ENCODE results near the gene MORC1.
A peak's percentile ranks its signal among the peaks of the same experiment; 100 is the strongest.

Gene MORC1

GRCh38 chr3:108946292-108947285 is 171.3 kb downstream of the MORC1 start:
- no peak for ATAC-seq

GRCh38 chr3:108940568-108941263 is 177.2 kb downstream of the MORC1 start:
- Mint-ChIP-seq H3K36me3 (no peaks in the 10 kb centered on the region), H3K9me3 (no peaks in the 10 kb centered on the region), H3K4me1 (no peaks in the 10 kb centered on the region), H3K4me3 (no peak overlapping the region), H3K27ac (no peak overlapping the region)
- ATAC-seq (no peak), DNase-seq (ENCODE audit: low spot score in 2 of 2) (no peak)

More at GRCh38 chr3:108946292-108947285, 171.3 kb downstream of the MORC1 start:
- Mint-ChIP-seq H3K4me1 (no peaks in the 10 kb centered on the region), H3K27ac (no peak overlapping the region), H3K36me3 (no peaks in the 10 kb centered on the region), H3K4me3 (no peak overlapping the region), H3K9me3 (no peaks in the 10 kb centered on the region)
- DNase-seq (ENCODE audit: low spot score in 2 of 2) = no peak

GRCh38 chr3:108940166-108940565 is 177.8 kb downstream of the MORC1 start:
- no peak for ATAC-seq
- no peak for DNase-seq (ENCODE audit: low spot score in 2 of 2)

GRCh38 chr3:108936924-108937689 is 180.8 kb downstream of the MORC1 start:
- Mint-ChIP-seq H3K27ac (no peak overlapping the region), H3K9me3 (no peaks in the 10 kb centered on the region), H3K36me3 (no peaks in the 10 kb centered on the region), H3K4me1 (no peaks in the 10 kb centered on the region), H3K4me3 (no peak overlapping the region)
- ATAC-seq (no peak), DNase-seq (ENCODE audit: low spot score in 2 of 2) (no peak)

More at GRCh38 chr3:108940166-108940565, 177.8 kb downstream of the MORC1 start:
- Mint-ChIP-seq H3K4me1 (no peaks in the 10 kb centered on the region), H3K9me3 (no peaks in the 10 kb centered on the region), H3K36me3 (no peaks in the 10 kb centered on the region), H3K4me3 (no peak overlapping the region), H3K27ac (no peak overlapping the region)

GRCh38 chr3:108931035-108931434 is 186.9 kb downstream of the MORC1 start:
- DNase-seq (ENCODE audit: low spot score in 2 of 2) (no peak), ATAC-seq (no peak)
- H3K27ac Mint-ChIP-seq = no peak overlapping the region
- no peaks in the 10 kb centered on the region for H3K4me1 Mint-ChIP-seq
- no peaks in the 10 kb centered on the region for H3K9me3 Mint-ChIP-seq
- no peak overlapping the region for H3K4me3 Mint-ChIP-seq
- H3K36me3 Mint-ChIP-seq = no peaks in the 10 kb centered on the region

GRCh38 chr3:108918866-108919265 is 199.1 kb downstream of the MORC1 start:
- H3K4me1 Mint-ChIP-seq = peaks cover 10% of the 10 kb centered on the region

GRCh38 chr3:108914774-108915641 is 202.9 kb downstream of the MORC1 start:
- Mint-ChIP-seq H3K9me3 (no peaks in the 10 kb centered on the region), H3K4me3 (peak overlapping the region; percentile 4), H3K36me3 (no peaks in the 10 kb centered on the region), H3K4me1 (peaks cover 18% of the 10 kb centered on the region), H3K27ac (no peak overlapping the region)
- peak; percentile 88 for ATAC-seq
- DNase-seq (ENCODE audit: low spot score in 2 of 2) = peak; percentile 27 to 70

More at GRCh38 chr3:108918866-108919265, 199.1 kb downstream of the MORC1 start:
- no peak for ATAC-seq
- Mint-ChIP-seq H3K27ac (no peak overlapping the region), H3K4me3 (no peak overlapping the region), H3K36me3 (no peaks in the 10 kb centered on the region), H3K9me3 (no peaks in the 10 kb centered on the region)
- no peak for DNase-seq (ENCODE audit: low spot score in 2 of 2)

GRCh38 chr3:108909799-108910198 is 208.1 kb downstream of the MORC1 start:
- DNase-seq (ENCODE audit: low spot score in 2 of 2) (no peak), ATAC-seq (no peak)
- Mint-ChIP-seq H3K27ac (no peak overlapping the region), H3K36me3 (no peaks in the 10 kb centered on the region), H3K4me1 (peaks cover 14% of the 10 kb centered on the region), H3K9me3 (no peaks in the 10 kb centered on the region), H3K4me3 (no peak overlapping the region)

Data from stimulated activated effector memory CD8-positive, alpha-beta T cell treated with anti-CD3 and anti-CD28 coated beads, Interleukin-12 subunit alpha, Interleukin-12 subunit beta, amount 100 ng/mL, for 72 hours (primary cell).